Measurements from ENCODE around the gene FOXF2.

Gene FOXF2

GRCh38 chr6:1438471-1438881 lies 49.1 kb downstream of the FOXF2 start:
- DNase-seq (ENCODE audit: extremely low read depth in 1 of 2, low read depth in 1 of 2) = no peak

DNA sequence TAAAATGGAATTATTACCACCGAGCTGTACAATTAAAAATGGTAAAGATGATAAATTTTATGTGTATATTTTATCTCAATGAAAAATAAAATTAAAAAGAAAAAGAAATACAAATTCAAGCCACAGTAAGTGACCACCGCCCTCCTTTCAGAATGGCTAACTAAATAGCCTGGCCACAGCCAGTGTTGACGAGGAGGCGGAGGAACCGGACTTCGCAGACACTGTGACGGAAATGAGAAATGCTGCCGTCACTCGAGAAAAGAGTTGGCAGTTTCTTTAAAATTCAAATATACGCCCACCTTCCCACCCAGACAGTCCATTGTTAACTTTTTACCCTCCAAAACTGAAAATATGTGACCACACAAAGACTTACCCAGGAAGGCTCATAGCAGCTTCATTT lies 50.0 kb downstream of the FOXF2 start:
- no peak for DNase-seq (ENCODE audit: extremely low read depth in 1 of 2, low read depth in 1 of 2)

GRCh38 chr6:1442929-1443328 lies 53.6 kb downstream of the FOXF2 start:
- DNase-seq (ENCODE audit: extremely low read depth in 1 of 2, low read depth in 1 of 2) = no peak
